Midbrain (tissue), 1 donor: ENCODE data around the gene UVSSA.

Experiments
- DNase-seq: peaks from one replicate; lab custom pipeline; 2025; lab: John Stamatoyannopoulos, UW

The UVSSA gene

DNA sequence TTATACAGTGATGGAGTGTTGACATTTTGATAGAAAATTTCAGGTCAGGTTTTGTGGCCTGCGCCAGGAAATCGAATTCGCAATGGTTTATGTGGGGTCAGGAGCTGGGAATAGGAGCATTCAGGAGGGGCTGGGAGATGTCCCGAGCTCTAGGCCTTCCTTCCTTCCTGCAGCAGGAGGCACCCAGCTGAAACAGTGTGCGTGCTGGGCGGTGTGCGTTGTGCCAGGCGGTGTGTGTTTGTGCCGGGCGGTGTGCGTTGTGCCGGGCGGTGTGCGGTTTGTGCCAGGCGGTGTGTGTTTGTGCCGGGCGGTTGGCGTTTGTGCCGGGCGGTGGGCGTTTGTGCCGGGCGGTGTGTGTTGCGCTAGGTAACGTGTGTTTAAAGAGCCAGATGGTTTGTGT, 1.7 kb downstream of the UVSSA start:
- no peak for DNase-seq

DNA sequence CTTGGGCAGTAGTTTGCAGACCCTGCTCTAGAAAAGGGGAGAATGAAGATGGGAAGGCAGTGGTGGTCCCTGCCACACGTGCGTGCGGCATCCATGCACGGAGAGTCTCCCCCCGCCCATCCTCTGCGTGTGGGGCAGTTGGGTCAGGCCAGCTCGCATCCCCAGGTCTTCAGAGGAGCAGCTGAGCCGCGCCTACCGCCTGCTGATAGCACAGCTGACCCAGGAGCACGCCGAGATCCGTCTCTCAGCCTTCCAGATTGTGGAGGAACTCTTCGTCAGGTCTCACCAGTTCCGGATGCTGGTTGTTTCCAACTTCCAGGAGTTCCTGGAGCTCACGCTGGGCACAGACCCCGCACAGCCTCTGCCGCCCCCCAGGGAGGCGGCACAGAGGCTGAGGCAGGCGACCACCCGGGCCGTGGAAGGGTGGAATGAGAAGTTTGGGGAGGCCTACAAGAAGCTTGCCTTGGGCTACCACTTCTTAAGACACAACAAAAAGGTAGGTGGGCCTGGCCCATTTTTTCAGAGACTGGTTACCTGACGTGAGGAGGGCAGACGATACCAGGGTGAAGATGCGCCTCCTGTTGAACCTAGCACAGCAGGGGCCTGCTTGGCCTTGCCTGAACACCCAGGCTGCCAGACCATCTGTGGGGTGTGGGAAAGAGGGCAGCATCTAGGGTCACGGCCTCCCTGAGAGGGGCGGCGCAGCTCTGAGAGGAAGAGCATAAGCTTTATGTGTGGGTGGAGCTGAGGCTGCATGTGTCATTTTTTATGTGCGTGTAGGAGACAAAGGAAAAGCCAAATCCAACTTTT, 2.6 kb downstream of the UVSSA start:
- no peak for DNase-seq

DNA sequence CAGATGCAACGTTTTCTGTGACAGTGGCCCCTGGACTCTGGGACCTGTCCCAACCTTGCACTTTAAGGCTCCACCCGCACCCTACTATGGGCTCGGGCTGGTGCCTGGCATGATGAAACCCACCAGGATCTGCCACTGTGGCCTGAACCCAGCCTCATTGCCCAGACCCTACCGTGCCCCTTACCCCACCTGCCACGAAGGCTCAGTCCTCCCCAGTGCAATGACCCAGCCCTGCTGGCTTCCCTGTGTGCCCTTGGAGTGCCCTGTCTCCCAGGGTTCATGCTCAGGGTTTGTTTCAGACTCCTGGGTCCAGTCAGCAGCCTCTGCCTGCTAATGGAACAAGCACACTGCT, 3.1 kb downstream of the UVSSA start:
- DNase-seq, result no peak

DNA sequence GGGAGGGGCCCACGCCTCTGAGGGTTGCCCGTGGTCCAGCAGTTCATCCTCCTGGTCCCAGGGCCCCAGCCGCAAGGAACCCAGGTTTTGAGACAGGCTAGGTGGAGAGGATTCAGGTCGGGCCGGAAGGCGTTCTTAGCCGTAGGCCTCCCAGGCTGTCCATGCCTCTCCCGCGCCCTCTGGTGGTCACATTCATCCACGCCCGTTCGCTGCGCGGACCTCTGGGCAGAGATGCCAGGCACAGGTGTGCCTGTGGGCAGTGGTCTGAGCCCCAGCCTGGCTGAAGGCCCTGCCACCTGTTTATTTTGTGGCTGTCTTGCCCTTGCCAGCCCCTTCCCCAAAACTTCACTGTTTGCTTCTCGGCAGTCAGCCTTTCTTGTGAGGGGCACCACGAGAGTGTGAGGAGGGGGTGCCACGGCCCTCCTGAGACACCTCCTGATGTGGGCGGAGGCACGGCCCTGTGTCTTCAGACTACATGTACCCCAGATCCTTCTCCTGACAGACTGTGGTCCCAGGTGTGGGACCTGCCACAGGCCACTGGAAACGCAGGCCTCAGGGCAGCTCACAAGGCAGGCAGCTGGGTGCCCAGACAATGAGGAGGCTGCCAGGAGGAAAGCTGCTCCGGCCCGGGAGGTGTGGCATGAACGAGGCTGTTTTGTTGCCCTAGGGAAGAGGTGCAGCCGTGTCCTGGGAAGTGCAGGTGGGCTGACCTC, 5.0 kb downstream of the UVSSA start:
- DNase-seq, result peak; percentile 77

DNA sequence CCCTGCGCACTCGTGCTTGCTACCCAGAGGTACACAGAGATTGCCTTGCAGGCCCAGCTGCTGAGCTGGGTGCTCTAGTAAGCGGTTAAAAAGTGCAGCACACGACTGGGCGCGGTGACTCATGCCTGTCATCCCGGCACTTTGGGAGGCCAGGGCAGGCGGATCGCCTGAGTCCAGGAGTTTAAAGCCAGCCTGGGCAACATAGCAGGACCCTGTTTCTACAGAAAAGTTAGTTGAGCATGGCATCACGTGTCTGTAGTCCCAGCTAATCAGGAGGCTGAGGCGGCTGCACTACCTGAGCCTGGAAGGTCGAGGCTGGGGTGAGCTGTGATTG, 5.5 kb downstream of the UVSSA start:
- DNase-seq, result no peak

DNA sequence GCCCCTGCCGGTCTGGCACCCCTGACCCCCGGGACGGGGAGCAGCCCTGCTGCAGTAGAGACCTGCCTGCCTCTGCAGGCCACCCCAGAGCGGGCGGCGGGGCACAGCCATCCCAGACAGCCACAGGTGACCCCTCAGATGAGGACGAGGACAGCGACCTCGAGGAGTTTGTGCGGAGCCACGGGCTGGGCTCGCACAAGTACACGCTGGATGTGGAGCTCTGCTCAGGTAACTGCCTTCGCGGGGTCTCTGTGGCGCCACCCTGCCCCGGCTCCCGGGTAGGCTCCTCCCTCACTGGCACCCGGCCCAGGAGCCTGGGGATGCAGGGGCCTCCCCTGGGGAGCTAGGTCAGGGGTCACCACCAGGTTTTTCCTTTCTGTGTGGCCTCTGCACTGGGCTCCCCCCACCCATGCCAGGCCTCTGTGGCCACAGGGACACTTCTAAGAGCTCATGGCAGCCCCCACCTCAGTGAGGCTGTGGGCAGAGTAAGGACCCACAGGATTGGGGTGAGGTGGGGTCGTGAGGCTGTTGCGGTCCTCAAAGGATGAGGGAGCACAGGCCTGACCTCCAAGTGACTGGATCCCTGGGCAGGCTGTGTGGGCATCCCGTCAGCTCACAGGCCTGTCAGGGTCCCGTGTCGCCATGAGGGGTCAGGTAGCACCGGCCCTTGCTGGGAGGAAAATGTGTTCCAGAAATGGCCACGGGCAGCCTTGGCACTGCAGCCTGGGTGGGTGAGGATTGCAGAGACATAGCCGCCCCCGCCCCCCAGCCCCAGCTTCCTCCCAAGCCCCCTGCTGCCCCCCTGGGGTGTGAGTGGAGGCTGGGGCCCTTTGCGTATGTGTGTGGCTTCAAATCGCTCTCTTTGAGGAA, 6.4 kb downstream of the UVSSA start:
- DNase-seq, result no peak

DNA sequence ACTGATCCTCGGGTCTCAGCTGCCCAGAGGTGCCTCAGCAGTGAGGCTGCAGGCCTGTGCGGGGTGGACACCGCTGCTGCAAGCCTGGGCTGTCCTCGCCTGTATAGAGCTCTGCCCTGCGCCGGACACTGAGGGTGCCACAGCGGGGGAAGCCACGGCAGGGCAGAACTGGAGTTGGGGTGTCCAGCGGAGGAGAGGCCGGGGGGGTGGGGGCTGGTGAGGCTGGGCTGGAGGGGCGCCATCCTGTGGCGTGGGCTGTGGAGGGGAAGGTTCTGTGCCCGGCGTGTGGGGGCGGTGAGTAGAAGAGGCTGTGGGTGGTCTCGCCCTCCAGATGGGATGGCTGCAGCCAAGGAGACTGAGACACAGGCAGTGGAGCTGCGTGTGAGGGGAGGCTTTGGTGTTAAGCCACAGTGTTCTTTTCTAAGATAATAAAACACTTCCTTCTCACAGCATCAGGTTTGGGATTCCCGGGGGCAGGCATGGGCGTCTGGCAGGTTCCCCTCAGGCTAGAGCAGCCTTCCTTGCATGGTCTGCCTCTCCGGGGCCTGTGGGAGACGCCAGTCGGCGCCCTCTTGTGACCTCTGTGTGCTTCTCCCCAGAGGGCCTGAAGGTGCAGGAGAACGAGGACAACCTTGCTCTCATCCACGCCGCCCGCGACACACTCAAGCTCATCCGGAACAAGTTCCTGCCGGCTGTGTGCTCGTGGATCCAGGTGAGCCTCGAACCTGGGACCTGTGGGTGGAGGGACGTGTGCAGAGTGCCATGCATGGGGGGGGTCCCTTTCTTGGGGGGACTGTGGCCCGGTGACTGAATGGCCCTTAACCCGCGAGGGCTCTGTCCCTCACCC, 7.4 kb downstream of the UVSSA start:
- DNase-seq, result no peak

DNA sequence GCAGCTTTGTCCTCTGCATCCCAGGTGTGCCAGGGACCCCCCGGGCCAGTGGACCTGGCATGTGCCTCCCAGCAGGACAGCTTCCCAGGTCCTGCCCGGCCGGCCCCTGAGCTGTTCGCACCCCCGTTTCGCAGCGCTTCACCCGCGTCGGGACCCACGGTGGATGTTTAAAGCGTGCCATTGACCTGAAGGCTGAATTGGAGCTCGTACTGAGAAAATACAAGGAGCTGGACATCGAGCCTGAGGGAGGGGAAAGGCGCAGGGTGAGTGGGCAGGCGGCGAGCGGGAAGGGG, 7.9 kb downstream of the UVSSA start:
- DNase-seq, result no peak

DNA sequence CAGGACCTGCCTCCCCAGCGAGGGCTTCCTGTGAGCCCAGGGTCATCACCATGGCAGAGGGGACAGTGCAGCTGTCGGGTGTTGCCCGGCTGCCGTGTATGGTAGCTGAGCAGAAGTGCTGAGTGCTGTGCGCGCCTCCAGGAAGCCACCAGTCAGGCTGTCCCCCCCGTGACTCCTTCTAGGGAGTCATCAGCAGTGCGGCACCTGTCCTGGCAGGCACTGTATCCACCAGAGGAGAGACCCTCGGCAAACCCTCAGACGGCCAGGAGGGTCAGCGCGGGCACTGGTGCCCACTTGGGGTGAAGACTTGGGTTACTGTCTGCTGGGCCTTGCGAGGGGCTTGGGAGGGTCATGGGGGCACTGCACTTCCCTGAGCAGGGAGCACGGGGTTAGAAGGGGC, 8.4 kb downstream of the UVSSA start:
- DNase-seq, result no peak

DNA sequence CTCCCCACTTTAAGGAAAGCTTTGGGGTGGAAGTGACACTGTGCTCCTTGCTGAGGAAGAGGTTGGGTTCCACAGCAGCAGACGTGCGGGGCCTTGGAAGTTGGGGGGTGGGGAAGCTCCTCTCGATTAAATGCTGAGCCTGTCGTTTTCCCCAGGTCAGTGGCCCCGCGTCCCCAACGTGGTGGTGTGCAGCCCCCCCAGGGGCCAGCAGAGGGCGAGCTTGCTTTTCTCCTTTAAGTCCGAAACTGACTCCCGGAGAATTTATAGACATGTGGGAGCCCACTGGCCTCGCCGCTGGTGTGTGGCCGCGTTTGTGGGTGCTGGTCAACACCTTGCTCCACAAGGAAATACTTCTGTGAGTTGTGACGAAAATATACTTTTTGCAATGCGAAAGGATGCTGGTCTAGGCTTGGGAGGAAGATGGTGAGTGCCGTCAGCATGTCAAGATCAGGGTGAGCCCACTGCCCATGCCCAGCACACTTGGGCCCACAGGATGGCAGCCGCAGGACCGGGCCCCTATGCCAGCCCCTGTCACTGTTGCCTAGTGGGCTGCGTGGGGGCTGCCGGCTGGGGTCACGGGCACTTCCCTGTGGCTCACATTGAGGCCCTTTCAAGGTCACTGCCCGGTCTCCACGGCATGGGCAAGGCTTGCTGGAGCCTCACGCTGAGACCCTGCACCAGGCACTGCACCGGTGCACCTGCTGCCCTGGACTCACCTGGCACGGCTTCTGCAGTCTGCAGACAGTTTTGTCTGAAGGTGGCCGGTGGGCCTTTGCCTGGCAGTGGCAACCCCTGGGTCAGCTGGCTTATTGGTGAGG, 9.4 kb downstream of the UVSSA start:
- peak; percentile 70 for DNase-seq

DNA sequence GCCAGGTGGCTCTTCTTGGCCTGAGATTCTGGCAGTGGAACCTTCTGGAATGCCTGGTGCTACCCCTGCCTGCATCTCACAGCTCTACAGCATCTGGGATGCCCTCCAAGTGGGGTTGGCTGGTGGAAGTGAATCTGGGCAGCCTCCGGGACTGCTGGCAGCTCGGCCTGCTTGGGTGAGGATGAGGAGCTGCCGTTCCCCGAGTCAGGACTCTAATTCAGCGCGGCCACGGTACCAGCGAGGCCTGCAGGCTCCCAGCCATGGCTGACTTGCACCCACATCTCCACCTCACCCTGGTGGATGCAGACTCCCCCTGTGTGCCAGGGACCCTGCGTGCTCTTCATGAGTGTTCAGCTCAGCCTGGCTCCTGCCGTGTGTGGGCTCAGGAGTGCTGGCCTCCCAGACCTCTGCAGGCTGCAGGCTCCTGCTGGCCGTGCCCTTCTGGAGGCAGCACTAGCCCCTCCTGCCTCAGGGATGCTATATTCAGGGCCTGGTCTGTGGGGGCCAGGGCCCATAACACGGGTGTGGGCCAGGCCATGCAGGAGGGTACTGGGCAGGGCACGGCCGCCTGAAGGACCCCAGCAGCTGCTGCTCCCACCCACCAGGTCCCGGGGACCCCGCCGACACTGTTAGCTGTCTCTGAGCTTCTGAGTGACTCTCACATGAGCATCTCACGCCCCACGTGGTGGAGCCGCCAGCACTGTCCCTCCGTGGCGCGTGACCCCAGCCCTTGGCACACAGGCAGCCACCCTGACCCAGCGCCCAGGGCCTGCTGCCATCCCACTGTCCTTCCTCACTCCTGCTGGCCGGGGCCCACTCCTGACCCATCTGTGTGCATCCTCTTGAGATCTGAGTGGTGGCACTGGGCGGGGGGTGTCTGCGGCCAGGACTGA, 10.6 kb downstream of the UVSSA start:
- DNase-seq, result peak; percentile 64

DNA sequence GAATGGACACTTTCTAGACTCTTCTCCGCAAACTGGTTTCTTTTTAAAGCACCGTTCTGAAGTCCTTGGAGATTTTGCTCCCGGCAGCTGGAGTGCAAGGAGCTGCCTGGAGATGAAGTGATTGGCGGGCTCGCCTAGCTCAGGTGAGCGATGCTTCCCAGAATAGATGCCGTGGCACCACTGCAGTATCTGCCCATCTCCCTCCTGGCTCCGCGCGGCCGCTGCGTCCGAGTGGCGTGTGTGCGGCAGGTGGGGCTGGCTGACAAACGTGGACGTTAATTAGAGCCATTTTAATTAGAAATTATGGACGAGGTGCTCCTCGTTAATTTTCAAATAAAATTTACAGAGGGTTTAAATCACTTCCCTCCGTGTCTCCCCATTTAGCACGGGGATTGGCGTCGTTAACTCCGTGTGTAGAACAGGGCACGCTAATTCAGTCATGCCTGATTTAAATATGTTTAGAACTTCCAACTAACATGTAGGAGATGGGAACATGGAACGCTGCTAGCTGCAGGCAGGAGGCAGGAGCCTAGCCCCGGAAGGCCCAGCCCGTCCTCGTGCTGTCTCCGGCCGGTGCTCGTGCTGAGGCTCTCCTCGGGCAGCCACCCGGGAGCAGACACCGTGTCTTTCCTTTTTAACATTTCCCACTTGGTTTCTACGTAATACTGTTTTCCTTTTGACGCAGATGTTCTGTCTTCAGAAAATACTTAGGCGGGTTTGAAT, 11.6 kb downstream of the UVSSA start:
- DNase-seq, result no peak

DNA sequence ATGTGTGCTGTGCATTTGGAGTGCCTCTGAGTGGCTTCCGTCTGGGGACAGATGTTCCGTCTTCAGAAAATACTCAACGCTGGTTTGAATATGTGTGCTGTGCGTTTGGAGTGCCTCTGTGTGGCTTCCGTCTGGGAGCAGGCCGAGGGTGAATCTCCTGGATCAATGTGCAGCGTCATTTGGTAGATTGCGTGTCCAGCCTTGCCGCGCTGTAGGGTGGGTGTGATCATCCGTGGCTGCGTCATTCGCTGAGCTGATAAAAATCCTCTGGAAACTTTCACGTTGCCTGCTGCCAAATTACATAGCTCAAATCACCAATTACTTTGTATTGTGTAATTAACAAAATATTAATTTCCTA, 12.1 kb downstream of the UVSSA start:
- no peak for DNase-seq

DNA sequence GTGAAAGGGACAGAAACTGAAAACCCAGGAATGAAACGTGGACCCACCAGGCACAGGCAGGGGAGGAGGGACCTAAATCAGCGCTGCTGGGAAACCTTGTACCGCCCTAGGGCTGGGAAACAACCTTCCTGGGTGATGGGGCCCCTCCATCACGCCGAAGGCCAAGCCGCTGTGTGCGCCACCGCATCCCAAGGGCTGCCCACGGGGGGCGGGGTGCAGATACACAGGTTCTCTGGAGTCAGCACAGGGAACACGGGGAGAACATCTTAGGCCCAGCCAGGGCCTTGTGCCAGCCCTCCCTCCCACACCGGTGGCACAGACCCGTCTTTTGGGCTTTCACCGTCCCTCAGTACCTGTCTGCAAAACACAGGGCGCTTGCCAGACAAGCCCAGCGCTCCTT, 13.0 kb downstream of the UVSSA start:
- no peak for DNase-seq

DNA sequence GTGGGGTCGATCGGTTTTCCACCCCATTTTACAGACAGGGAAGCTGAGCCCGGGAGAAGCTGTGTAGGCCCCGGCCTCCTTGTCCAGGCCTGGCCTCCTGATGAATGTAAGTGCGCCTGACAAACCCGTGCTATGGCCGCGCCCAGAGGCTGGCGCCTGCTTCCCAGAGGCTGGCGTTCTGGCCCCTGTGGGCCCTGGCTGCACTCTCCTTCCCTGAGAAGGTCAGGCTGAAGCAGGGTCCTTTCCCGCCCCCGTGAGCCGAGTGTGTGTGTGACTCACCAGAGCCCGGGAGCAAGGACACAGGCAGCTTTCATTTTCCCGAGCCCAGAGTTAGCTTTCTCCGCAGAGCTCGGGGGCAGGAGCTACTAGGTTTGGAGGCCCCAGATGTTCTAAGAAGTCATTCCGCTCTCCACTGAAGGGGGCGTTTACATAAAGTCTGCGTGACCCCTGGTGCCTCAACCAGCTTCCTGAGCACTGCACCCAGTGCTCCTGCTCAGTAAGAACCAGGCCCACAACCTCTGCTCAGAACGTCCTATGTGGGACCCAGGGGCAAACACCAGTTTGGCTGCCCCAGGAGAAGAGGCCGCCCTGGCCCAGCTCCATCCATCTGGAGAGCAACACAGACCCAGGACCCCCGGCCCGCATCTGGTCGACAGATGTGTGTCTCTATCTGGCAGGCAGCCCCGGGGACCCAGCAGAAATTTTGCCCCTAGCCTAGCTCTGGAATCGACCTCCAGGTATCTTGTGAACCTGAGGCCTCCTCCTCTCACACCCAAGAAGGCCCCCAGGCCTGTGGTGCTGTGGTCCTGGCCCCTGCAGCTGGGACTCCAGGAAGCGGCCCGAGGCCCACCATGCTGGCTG, 13.6 kb downstream of the UVSSA start:
- no peak for DNase-seq

DNA sequence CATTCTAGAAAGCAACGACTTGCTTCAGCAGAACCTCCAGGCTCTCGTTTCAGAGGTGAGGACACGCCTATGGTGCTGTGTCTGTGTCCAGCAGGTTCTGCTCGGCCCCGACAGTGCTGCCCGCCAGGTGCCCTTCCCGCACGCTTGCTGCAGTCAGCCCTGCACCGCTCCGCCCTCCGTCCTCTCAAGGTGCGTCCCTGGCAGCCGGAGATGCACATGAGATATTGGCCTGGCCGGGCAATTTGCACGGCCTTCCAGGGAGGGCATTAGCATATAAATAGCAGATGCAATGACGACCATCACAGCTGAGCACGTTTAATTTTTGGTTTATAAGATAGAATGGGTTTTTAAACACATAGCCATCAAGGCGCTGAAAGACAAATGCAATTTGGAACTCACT, 14.4 kb downstream of the UVSSA start:
- DNase-seq, result no peak

DNA sequence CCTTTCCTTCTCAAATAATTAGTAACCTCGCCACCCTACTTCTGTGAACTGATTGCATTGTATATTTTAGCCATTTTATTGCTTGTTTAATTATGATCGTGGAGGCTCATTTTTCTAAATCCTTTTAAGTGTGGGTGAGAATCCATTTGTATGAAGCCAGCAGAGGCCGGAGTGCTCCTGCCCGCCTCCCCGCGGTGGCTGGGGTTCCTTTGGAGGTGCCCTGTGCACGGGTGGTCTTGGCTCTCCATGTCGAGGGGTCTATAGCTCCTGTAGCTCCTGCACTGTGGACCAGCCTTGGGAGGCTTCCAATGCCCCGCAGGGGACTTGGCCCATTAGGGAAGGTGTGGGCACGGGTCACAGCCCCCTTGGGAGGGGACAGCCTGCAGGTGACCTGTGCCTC, 15.0 kb downstream of the UVSSA start:
- DNase-seq, result no peak

DNA sequence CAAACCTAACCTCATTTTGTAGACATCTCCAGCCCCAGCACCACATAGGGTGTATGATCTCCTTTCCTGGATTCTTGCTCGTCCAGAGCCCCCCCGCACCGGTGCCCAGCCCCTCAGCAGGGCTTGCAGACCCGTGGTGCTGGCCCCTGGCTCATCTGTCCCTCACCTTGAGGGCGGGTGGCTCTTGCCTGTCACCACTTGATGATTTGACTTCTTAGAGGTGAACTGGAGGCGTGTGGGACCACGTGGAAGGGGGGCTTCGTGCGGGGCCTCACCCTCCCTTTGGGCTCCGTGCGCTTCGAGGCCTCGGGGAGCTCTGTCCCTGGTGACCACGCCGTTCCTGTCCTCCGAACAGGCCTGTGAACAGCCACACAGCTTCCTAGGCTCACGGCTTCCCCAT, 15.5 kb downstream of the UVSSA start:
- no peak for DNase-seq

DNA sequence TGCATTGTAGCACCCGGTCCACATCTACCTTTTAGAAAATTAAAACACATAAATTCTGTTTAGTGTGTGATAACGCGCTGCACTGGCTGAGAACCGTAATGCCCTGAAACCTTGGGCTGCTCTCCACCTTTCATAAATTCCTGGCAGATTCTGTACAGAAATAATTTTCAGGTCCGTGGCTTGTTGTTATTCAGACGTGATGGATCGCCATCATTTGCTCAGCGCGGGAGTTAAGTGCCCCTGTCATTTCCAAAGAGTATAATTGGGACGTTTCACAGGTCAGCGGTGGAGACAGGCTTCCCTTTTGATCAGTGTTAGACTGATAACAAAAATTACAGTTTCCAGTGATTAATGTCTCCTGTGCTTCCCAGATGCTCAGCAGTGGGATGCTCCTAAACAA, 16.5 kb downstream of the UVSSA start:
- no peak for DNase-seq
